ENCODE data around the gene DNAAF9. TPM values are rescaled to one million over a fixed set of nuclear protein-coding genes. Genes with fewer than 3 reads are reported as not detected.
A peak's percentile ranks its signal among the peaks of the same experiment; 100 is the strongest.

DNAAF9 gene
- 2.3 TPM for polyA plus RNA-seq (2013, experiment 1 of 2)
- polyA plus RNA-seq (2013, experiment 2 of 2): 2.2 TPM

DNA sequence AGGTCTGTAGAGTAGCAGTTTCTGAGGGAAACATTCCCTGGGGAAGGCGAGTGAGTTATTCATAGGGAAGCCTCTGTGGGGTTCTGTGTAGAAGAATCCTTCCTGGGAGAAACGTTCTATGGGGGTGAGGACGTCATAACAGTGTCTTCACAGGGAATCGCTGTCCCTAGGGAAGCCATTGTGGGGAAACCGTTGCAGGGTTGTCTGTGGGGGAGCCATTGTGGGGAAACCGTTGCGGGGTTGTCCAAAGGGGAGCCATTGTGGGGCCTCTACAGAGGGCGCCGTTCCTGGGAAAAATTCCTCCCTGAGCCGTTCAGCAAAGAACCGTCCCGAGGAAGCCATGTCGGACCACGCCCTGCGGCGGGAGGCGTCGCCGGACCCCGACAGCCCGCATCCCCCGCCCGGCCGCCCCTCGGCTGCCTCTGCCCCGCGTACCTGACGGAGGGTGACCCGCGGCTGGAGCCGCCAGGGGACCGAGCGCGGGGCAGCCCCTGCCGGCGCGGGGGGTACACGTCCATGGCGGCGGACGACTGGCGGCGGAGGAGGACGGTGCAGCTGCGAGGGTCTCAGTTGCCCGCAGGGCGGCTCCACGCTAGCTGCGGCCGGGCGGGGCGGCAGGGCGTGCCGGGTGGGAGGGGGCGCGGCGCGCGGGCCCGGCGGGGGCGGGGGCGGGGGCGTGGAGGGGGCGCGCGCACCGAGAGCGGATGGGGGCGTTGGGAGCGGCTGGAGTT is at the start of gene DNAAF9:
TSS of gene DNAAF9 (minus strand) at position 630 of the 731 bp plus-strand sequence. CDS start at position 518, 112 bp downstream.
- peaks cover 8% of the 10 kb centered on the region for H3K79me1 ChIP-seq (ENCODE audit: low read length)
- H2AK5ac ChIP-seq (ENCODE audit: low read length): no peak within 1 kb of the TSS
- no peak within 1 kb of the TSS for H2BK120ac ChIP-seq (ENCODE audit: low read depth, low read length)
- H3K79me2 ChIP-seq (ENCODE audit: control insufficient read depth, insufficient read depth, low read length): peaks cover 2% of the 10 kb centered on the region
- peak within 1 kb of the TSS; percentile 85 for H3K4me2 ChIP-seq (ENCODE audit: low read length)
- H4K8ac ChIP-seq (ENCODE audit: low read depth, low read length): no peak within 1 kb of the TSS
- peak within 1 kb of the TSS; percentile 93 for H3K56ac ChIP-seq (ENCODE audit: low read length)
- H3K27me3 ChIP-seq (ENCODE audit: insufficient read depth, low read length, poor library complexity): no peaks in the 10 kb centered on the region
- WGBS (ENCODE audit: extremely low coverage, insufficient coverage, low lambda C conversion rate): no CpG with 5 or more reads among the region's 71 CpGs
- H3K9ac ChIP-seq (ENCODE audit: low read length): peak within 1 kb of the TSS; percentile 75
- H4K5ac ChIP-seq (ENCODE audit: low read length): no peak within 1 kb of the TSS
- H3K4me3 ChIP-seq (ENCODE audit: low read length): peak within 1 kb of the TSS; percentile 87
- peak; percentile 75 for DNase-seq
- H3K18ac ChIP-seq (ENCODE audit: low read length): peak within 1 kb of the TSS; percentile 92
- no peak within 1 kb of the TSS for H2BK5ac ChIP-seq (ENCODE audit: low read length)
- H3K23ac ChIP-seq (ENCODE audit: low read length): no peak within 1 kb of the TSS
- no peak within 1 kb of the TSS for H2BK15ac ChIP-seq (replicated peaks; ENCODE audit: low read depth)
- H3K36me3 ChIP-seq (ENCODE audit: control insufficient read depth, insufficient read depth, low read length): no peaks in the 10 kb centered on the region
- no peaks in the 10 kb centered on the region for H3K4me1 ChIP-seq (ENCODE audit: control insufficient read depth, low read depth, low read length)
- H3K27ac ChIP-seq (ENCODE audit: low read depth, low read length): peak within 1 kb of the TSS; percentile 56
- peak within 1 kb of the TSS; percentile 88 for H3K4ac ChIP-seq (ENCODE audit: low read depth, low read length)

DNA sequence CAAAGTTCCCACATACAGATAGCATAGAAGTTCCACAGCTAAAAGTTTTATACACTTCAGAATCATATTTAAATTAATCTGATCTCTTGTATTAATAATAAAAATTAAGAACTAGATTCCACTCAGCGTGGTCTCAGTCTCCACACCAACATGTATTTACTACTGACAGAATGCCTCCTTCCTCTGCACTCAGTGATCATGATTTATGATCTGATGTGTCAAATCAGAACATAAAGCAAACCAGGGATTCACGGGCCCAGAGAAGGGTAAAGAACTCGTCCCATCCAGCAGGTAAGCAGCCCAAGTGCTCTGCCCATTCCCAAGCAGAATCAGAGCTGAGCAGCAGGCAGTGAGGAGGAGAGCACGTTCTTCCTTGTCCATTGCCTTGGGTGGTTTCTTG is 49.2 kb upstream of the DNAAF9 start:
- Histone ChIP-seq H3K4me3 (ENCODE audit: low read length) (no peak overlapping the region), H3K23ac (ENCODE audit: low read length) (no peak overlapping the region), H3K56ac (ENCODE audit: low read length) (no peak overlapping the region)

DNA sequence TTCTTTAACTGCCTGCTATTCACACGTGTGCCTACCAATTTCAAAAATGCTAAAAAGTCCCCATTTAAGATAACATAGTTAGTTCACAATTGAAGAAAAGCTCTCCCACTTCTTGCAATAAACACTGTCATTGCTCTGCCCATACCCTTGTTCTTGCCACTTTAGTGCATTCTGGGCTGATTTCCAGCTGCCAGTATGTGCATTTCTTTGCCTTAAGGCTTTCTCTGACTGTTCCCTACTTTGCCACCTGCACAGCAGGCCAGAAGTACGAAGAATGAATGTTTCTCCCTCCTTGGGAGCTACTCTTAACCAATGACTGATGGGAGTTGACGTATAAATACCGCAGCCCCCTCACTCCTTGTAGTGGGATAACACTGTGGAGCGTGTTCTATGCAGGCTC is 47.4 kb upstream of the DNAAF9 start:
- no peaks in the 10 kb centered on the region for H3K79me1 ChIP-seq (ENCODE audit: low read length)
- H3K18ac ChIP-seq (ENCODE audit: low read length): no peak overlapping the region
- no peak overlapping the region for H3K4me3 ChIP-seq (ENCODE audit: low read length)
- no peaks in the 10 kb centered on the region for H3K4me1 ChIP-seq (ENCODE audit: control insufficient read depth, low read depth, low read length)
- H3K56ac ChIP-seq (ENCODE audit: low read length): no peak overlapping the region
- no peak overlapping the region for H3K27ac ChIP-seq (ENCODE audit: low read depth, low read length)
- whole genome bisulfite sequencing (ENCODE audit: extremely low coverage, insufficient coverage, low lambda C conversion rate): no CpG with 5 or more reads among the region's 5 CpGs
- no peak overlapping the region for H2AK5ac ChIP-seq (ENCODE audit: low read length)
- no peak overlapping the region for H3K9ac ChIP-seq (ENCODE audit: low read length)
- H4K8ac ChIP-seq (ENCODE audit: low read depth, low read length): no peak overlapping the region
- no peaks in the 10 kb centered on the region for H3K27me3 ChIP-seq (ENCODE audit: insufficient read depth, low read length, poor library complexity)
- H2BK15ac ChIP-seq (replicated peaks; ENCODE audit: low read depth): no peak overlapping the region
- H3K4ac ChIP-seq (ENCODE audit: low read depth, low read length): no peak overlapping the region
- H2BK5ac ChIP-seq (ENCODE audit: low read length): no peak overlapping the region
- H3K79me2 ChIP-seq (ENCODE audit: control insufficient read depth, insufficient read depth, low read length): no peaks in the 10 kb centered on the region
- H3K4me2 ChIP-seq (ENCODE audit: low read length): no peak overlapping the region
- H4K5ac ChIP-seq (ENCODE audit: low read length): no peak overlapping the region
- no peaks in the 10 kb centered on the region for H3K36me3 ChIP-seq (ENCODE audit: control insufficient read depth, insufficient read depth, low read length)
- DNase-seq: no peak
- H2BK120ac ChIP-seq (ENCODE audit: low read depth, low read length): no peak overlapping the region
- no peak overlapping the region for H3K23ac ChIP-seq (ENCODE audit: low read length)

More for the DNA sequence above, 49.2 kb upstream of the DNAAF9 start:
- no peaks in the 10 kb centered on the region for H3K79me2 ChIP-seq (ENCODE audit: control insufficient read depth, insufficient read depth, low read length)
- peaks cover 2% of the 10 kb centered on the region for H3K4me1 ChIP-seq (ENCODE audit: control insufficient read depth, low read depth, low read length)
- H2BK15ac ChIP-seq (replicated peaks; ENCODE audit: low read depth): no peak overlapping the region
- H3K18ac ChIP-seq (ENCODE audit: low read length): no peak overlapping the region
- no peak for DNase-seq
- no peak overlapping the region for H2BK120ac ChIP-seq (ENCODE audit: low read depth, low read length)
- H2BK5ac ChIP-seq (ENCODE audit: low read length): no peak overlapping the region
- H3K4ac ChIP-seq (ENCODE audit: low read depth, low read length): no peak overlapping the region
- no peaks in the 10 kb centered on the region for H3K27me3 ChIP-seq (ENCODE audit: insufficient read depth, low read length, poor library complexity)
- H4K5ac ChIP-seq (ENCODE audit: low read length): no peak overlapping the region
- no CpG with 5 or more reads among the region's 4 CpGs for WGBS (ENCODE audit: extremely low coverage, insufficient coverage, low lambda C conversion rate)
- H3K36me3 ChIP-seq (ENCODE audit: control insufficient read depth, insufficient read depth, low read length): no peaks in the 10 kb centered on the region
- H3K4me2 ChIP-seq (ENCODE audit: low read length): no peak overlapping the region
- no peaks in the 10 kb centered on the region for H3K79me1 ChIP-seq (ENCODE audit: low read length)
- H4K8ac ChIP-seq (ENCODE audit: low read depth, low read length): no peak overlapping the region
- no peak overlapping the region for H2AK5ac ChIP-seq (ENCODE audit: low read length)
- no peak overlapping the region for H3K9ac ChIP-seq (ENCODE audit: low read length)
- H3K27ac ChIP-seq (ENCODE audit: low read depth, low read length): no peak overlapping the region

DNA sequence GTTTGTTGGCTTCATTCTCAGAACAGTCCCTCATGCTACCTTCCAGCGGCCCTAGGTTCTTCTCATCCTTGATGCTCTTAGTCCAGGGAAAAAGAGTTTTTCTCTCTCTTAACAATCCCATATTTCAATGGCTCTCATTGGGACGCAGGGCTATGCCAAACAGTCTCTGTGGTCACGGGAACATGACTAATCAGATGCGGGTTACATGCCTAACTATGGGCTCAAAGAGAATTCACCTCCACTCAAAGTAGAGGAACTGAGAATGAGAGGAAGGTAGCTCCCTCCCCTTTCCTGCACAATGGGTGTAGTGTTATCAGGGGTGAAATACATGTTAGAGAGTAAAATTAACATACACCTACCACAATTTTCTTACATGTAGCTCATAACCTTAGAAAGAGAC is 45.2 kb upstream of the DNAAF9 start:
- Histone ChIP-seq H3K79me1 (ENCODE audit: low read length) (no peaks in the 10 kb centered on the region), H3K18ac (ENCODE audit: low read length) (no peak overlapping the region), H3K27ac (ENCODE audit: low read depth, low read length) (no peak overlapping the region), H4K8ac (ENCODE audit: low read depth, low read length) (no peak overlapping the region), H4K5ac (ENCODE audit: low read length) (no peak overlapping the region), H2BK120ac (ENCODE audit: low read depth, low read length) (no peak overlapping the region), H3K79me2 (ENCODE audit: control insufficient read depth, insufficient read depth, low read length) (no peaks in the 10 kb centered on the region), H3K4me3 (ENCODE audit: low read length) (no peak overlapping the region), H3K4ac (ENCODE audit: low read depth, low read length) (no peak overlapping the region), H3K36me3 (ENCODE audit: control insufficient read depth, insufficient read depth, low read length) (no peaks in the 10 kb centered on the region), H3K4me1 (ENCODE audit: control insufficient read depth, low read depth, low read length) (no peaks in the 10 kb centered on the region), H3K27me3 (ENCODE audit: insufficient read depth, low read length, poor library complexity) (no peaks in the 10 kb centered on the region), H2BK15ac (replicated peaks; ENCODE audit: low read depth) (no peak overlapping the region), H3K56ac (ENCODE audit: low read length) (no peak overlapping the region), H3K23ac (ENCODE audit: low read length) (no peak overlapping the region), H2BK5ac (ENCODE audit: low read length) (no peak overlapping the region), H2AK5ac (ENCODE audit: low read length) (no peak overlapping the region), H3K9ac (ENCODE audit: low read length) (no peak overlapping the region), H3K4me2 (ENCODE audit: low read length) (no peak overlapping the region)
- WGBS (ENCODE audit: extremely low coverage, insufficient coverage, low lambda C conversion rate): no CpG with 5 or more reads among the region's 4 CpGs
- DNase-seq: no peak

DNA sequence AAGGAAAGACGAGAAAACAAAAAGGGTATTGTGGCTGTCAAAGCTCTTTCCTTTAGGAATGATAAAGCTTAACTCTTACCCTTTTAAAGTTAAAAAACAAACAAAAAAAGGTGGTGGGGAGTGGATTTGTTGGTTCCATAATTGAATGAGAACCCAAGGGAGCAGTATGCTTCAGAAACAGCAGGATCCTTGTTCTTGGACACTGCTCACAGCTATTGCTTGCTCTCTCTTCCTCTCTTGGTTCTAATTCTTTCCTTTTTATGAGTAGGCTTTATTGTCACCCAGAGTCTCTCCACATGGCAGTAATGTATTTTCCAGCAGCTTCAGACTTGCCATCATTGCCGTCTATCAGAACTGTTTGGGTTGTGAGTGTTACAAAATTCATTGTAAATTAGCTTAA is 44.7 kb upstream of the DNAAF9 start:
- Histone ChIP-seq H3K79me2 (ENCODE audit: control insufficient read depth, insufficient read depth, low read length) (no peaks in the 10 kb centered on the region), H3K4me3 (ENCODE audit: low read length) (no peak overlapping the region), H2BK5ac (ENCODE audit: low read length) (no peak overlapping the region), H3K56ac (ENCODE audit: low read length) (no peak overlapping the region), H2AK5ac (ENCODE audit: low read length) (no peak overlapping the region), H2BK120ac (ENCODE audit: low read depth, low read length) (no peak overlapping the region), H3K4ac (ENCODE audit: low read depth, low read length) (no peak overlapping the region), H3K27ac (ENCODE audit: low read depth, low read length) (no peak overlapping the region), H3K4me1 (ENCODE audit: control insufficient read depth, low read depth, low read length) (no peaks in the 10 kb centered on the region), H3K9ac (ENCODE audit: low read length) (no peak overlapping the region), H3K23ac (ENCODE audit: low read length) (no peak overlapping the region), H3K27me3 (ENCODE audit: insufficient read depth, low read length, poor library complexity) (no peaks in the 10 kb centered on the region), H4K8ac (ENCODE audit: low read depth, low read length) (no peak overlapping the region), H3K18ac (ENCODE audit: low read length) (no peak overlapping the region), H3K36me3 (ENCODE audit: control insufficient read depth, insufficient read depth, low read length) (no peaks in the 10 kb centered on the region), H3K4me2 (ENCODE audit: low read length) (no peak overlapping the region), H3K79me1 (ENCODE audit: low read length) (no peaks in the 10 kb centered on the region), H2BK15ac (replicated peaks; ENCODE audit: low read depth) (no peak overlapping the region), H4K5ac (ENCODE audit: low read length) (no peak overlapping the region)
- no peak for DNase-seq
- WGBS (ENCODE audit: extremely low coverage, insufficient coverage, low lambda C conversion rate): no CpG with 5 or more reads among the region's 2 CpGs

DNA sequence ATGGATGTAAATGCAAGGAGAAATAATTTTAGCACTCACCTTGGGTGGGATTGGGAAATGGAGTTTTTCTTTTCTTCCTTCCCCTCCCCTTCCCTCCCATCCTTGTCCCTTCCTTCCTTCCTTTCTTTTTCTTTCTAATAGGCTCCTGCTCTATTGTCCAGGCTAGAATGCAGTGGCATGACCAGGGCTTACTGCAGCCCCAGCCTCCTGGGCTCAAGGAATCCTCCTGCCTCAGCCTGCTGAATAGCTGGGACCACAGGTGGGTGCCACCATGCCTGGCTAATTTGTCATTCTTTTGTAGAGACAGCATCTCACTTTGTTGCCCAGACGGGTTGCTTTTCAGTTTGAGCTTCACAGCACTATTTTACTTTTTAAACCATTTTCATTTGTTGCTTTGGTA is 41.9 kb upstream of the DNAAF9 start:
- H3K4me2 ChIP-seq (ENCODE audit: low read length): no peak overlapping the region
- no peaks in the 10 kb centered on the region for H3K36me3 ChIP-seq (ENCODE audit: control insufficient read depth, insufficient read depth, low read length)

More for the DNA sequence above, 41.9 kb upstream of the DNAAF9 start:
- H3K9ac ChIP-seq (ENCODE audit: low read length): no peak overlapping the region
- H3K79me2 ChIP-seq (ENCODE audit: control insufficient read depth, insufficient read depth, low read length): no peaks in the 10 kb centered on the region
- WGBS (ENCODE audit: extremely low coverage, insufficient coverage, low lambda C conversion rate): no CpG with 5 or more reads among the region's 1 CpG
- H3K27ac ChIP-seq (ENCODE audit: low read depth, low read length): no peak overlapping the region
- H2BK120ac ChIP-seq (ENCODE audit: low read depth, low read length): no peak overlapping the region
- no peaks in the 10 kb centered on the region for H3K4me1 ChIP-seq (ENCODE audit: control insufficient read depth, low read depth, low read length)
- H4K8ac ChIP-seq (ENCODE audit: low read depth, low read length): no peak overlapping the region
- no peak overlapping the region for H2BK15ac ChIP-seq (replicated peaks; ENCODE audit: low read depth)
- no peak for DNase-seq
- H2AK5ac ChIP-seq (ENCODE audit: low read length): no peak overlapping the region
- H3K56ac ChIP-seq (ENCODE audit: low read length): no peak overlapping the region
- no peak overlapping the region for H2BK5ac ChIP-seq (ENCODE audit: low read length)
- H3K23ac ChIP-seq (ENCODE audit: low read length): no peak overlapping the region
- no peak overlapping the region for H4K5ac ChIP-seq (ENCODE audit: low read length)
- H3K79me1 ChIP-seq (ENCODE audit: low read length): no peaks in the 10 kb centered on the region
- H3K27me3 ChIP-seq (ENCODE audit: insufficient read depth, low read length, poor library complexity): no peaks in the 10 kb centered on the region
- no peak overlapping the region for H3K18ac ChIP-seq (ENCODE audit: low read length)
- no peak overlapping the region for H3K4ac ChIP-seq (ENCODE audit: low read depth, low read length)
- H3K4me3 ChIP-seq (ENCODE audit: low read length): no peak overlapping the region
